SU-DHL-6 (cell line): ENCODE data around the gene RBM8A.

Experiments used
- CTCF ChIP-seq: fragments of 200-600 bp; sonication (generic); IDR thresholded peaks from one replicate; pipeline ENCODE4 v1.5.1; 2017; ENCODE audit warnings: antibody characterized with exemption, mild to moderate bottlenecking, low read length, moderate library complexity; ENCODE audit not compliant: insufficient read depth, poor library complexity, severe bottlenecking
- EZH2phosphoT487 ChIP-seq: fragments of 200-600 bp; sonication (generic), shearing (Covaris generic); conservative IDR thresholded peaks from 2 replicates; pipeline ENCODE4 v1.6.1; 2018; ENCODE audit warnings: mild to moderate bottlenecking, antibody characterized with exemption, low read length, moderate library complexity, mixed read lengths

DNA sequence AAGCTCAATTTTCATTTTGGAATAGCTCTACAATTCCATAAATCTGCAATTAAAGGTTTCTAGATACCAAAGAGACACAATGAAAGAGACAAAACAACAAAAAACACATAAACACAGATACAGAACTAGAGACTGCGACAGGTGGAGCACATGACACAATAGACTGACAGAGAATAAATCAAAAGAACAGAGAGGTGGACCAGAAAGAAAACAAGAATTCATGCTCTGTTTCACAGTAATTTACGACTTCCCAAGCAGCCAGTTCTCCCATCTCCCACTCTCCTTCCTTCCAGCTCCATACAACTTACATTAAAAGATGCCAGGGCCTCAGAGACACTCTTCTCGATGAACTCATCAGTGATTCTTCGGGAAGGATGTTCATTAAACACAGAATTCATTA lies 15.1 kb upstream of the RBM8A start:
- no peak for TF ChIP-seq CTCF
- TF ChIP-seq EZH2phosphoT487 = no peak
